Neural progenitor cell (in vitro differentiated cells): ENCODE measurements around the gene FUT2. TPM values are rescaled to one million over a fixed set of nuclear protein-coding genes. Genes with fewer than 3 reads are reported as not detected.

Experiments used
- DNase-seq: peaks from one replicate; pipeline ENCODE4 v3.0.0-alpha.2; 2016; ENCODE audit warnings: low spot score
- H2AFZ ChIP-seq: fragments of 200-600 bp; sonication (generic); replicated peaks from 2 replicates; pipeline ENCODE4 v1.6.1; 2016; ENCODE audit warnings: antibody characterized with exemption
- H3F3A ChIP-seq: fragments of 200-600 bp; sonication (generic); 2 replicates; pipeline ENCODE4 v1.6.1; 2016; ENCODE audit warnings: antibody characterized with exemption, low read depth
- H3K27ac ChIP-seq: fragments of 200-600 bp; sonication (generic); 2 replicates; pipeline ENCODE4 v1.5.1; 2016; ENCODE audit warnings: mild to moderate bottlenecking
- H3K27me3 ChIP-seq: fragments of 200-600 bp; sonication (generic); 2 replicates; pipeline ENCODE4 v1.6.1; 2016; ENCODE audit warnings: mild to moderate bottlenecking, moderate library complexity
- H3K36me3 ChIP-seq: fragments of 200-600 bp; sonication (generic); 2 replicates; pipeline ENCODE4 v1.5.1; 2016
- H3K4me1 ChIP-seq: fragments of 200-600 bp; sonication (generic); 2 replicates; pipeline ENCODE4 v1.6.1; 2016; ENCODE audit warnings: mixed run types
- H3K4me2 ChIP-seq: fragments of 200-600 bp; sonication (generic); 2 replicates; pipeline ENCODE4 v1.6.1; 2016
- H3K4me3 ChIP-seq: fragments of 200-600 bp; sonication (generic); 2 replicates; pipeline ENCODE4 v1.5.1; 2016
- H3K79me2 ChIP-seq: fragments of 200-600 bp; sonication (generic); 2 replicates; pipeline ENCODE4 v1.6.1; 2016; ENCODE audit warnings: low read depth
- H3K9ac ChIP-seq: fragments of 200-600 bp; sonication (generic); 2 replicates; pipeline ENCODE4 v1.6.1; 2016
- H3K9me3 ChIP-seq: fragments of 200-600 bp; sonication (generic); 2 replicates; pipeline ENCODE4 v1.5.1; 2016; ENCODE audit warnings: low read depth
- H4K20me1 ChIP-seq: fragments of 200-600 bp; sonication (generic); 2 replicates; pipeline ENCODE4 v1.6.1; 2016; ENCODE audit warnings: low read depth
- H3K27ac Mint-ChIP-seq: 3 replicates; pipeline ENCODE4 v1.8.0; 2021; ENCODE audit warnings: mixed read lengths
- H3K27me3 Mint-ChIP-seq: 2 replicates; pipeline ENCODE4 v1.8.0; 2022; ENCODE audit warnings: low read depth, mild to moderate bottlenecking, inconsistent platforms, moderate library complexity, mixed read lengths; ENCODE audit not compliant: insufficient read depth
- H3K36me3 Mint-ChIP-seq: 3 replicates; pipeline ENCODE4 v1.8.0; 2021; ENCODE audit warnings: mixed read lengths
- H3K4me1 Mint-ChIP-seq: 3 replicates; pipeline ENCODE4 v1.8.0; 2021; ENCODE audit warnings: mixed read lengths
- H3K4me3 Mint-ChIP-seq: 3 replicates; pipeline ENCODE4 v1.8.0; 2021; ENCODE audit warnings: mild to moderate bottlenecking, moderate library complexity, mixed read lengths
- H3K9me3 Mint-ChIP-seq: 3 replicates; pipeline ENCODE4 v1.8.0; 2020; ENCODE audit warnings: mixed read lengths
- CTCF ChIP-seq: fragments of 200-600 bp; sonication (generic); IDR thresholded peaks from 2 replicates; pipeline ENCODE4 v1.5.1; 2017; ENCODE audit warnings: antibody characterized with exemption, mild to moderate bottlenecking
- EZH2 ChIP-seq: fragments of 200-600 bp; sonication (generic); IDR thresholded peaks from 2 replicates; pipeline ENCODE4 v1.6.1; 2017; ENCODE audit warnings: antibody characterized with exemption, mild to moderate bottlenecking, moderate library complexity
- EZH2phosphoT487 ChIP-seq: fragments of 200-600 bp; sonication (generic); IDR thresholded peaks from 2 replicates; pipeline ENCODE4 v1.6.1; 2017; ENCODE audit warnings: antibody characterized with exemption
- total RNA-seq: library from RNA; depleted of rRNA; stranded (reverse); fragments of >200 nt; gene quantifications from 2 replicates; pipeline ENCODE4 v1.2.3, GENCODE V29; 2015; ENCODE audit warnings: low replicate concordance

The FUT2 gene
- total RNA-seq, 1 donor from 2014 or later: 0.09 TPM

GRCh38 chr19:48740164-48740972, 44.6 kb downstream of the FUT2 start, which contains the start of gene RASIP1:
RASIP1 (minus strand) TSS chr19:48740610; CDS start chr19:48740282, 328 bp downstream.
- Histone ChIP-seq H3F3A (peaks cover 39% of the 10 kb centered on the region), H3K9ac (no peak within 1 kb of the TSS), H4K20me1 (peaks cover 3% of the 10 kb centered on the region), H3K36me3 (no peaks in the 10 kb centered on the region), H3K9me3 (no peaks in the 10 kb centered on the region), H3K4me2 (peak within 1 kb of the TSS; percentile 99), H3K27me3 (peaks cover 27% of the 10 kb centered on the region), H3K27ac (no peak within 1 kb of the TSS), H2AFZ (peak within 1 kb of the TSS; percentile 89), H3K79me2 (no peaks in the 10 kb centered on the region), H3K4me1 (peaks cover 17% of the 10 kb centered on the region), H3K4me3 (peak within 1 kb of the TSS; percentile 70)
- Mint-ChIP-seq H3K4me3 (peak within 1 kb of the TSS; percentile 76), H3K9me3 (peaks cover 2% of the 10 kb centered on the region), H3K36me3 (no peaks in the 10 kb centered on the region), H3K4me1 (peaks cover 26% of the 10 kb centered on the region), H3K27ac (no peak within 1 kb of the TSS), H3K27me3 (peaks cover 15% of the 10 kb centered on the region)
- no peak for TF ChIP-seq EZH2phosphoT487
- TF ChIP-seq EZH2: no peak
- TF ChIP-seq CTCF: no peak
- DNase-seq: peak; percentile 11

GRCh38 chr19:48741129-48741999, 45.6 kb downstream of the FUT2 start:
- H3K4me3 ChIP-seq: no peak overlapping the region
- peaks cover 29% of the 10 kb centered on the region for H3K4me1 Mint-ChIP-seq
- no peak overlapping the region for H3K4me2 ChIP-seq
- H3K9me3 ChIP-seq: no peaks in the 10 kb centered on the region
- peaks cover 27% of the 10 kb centered on the region for H3K27me3 ChIP-seq
- peaks cover 7% of the 10 kb centered on the region for H3K9me3 Mint-ChIP-seq
- H4K20me1 ChIP-seq: peaks cover 3% of the 10 kb centered on the region
- no peaks in the 10 kb centered on the region for H3K36me3 ChIP-seq
- DNase-seq: peak; percentile 71
- no peak overlapping the region for H3K27ac ChIP-seq
- H3K79me2 ChIP-seq: no peaks in the 10 kb centered on the region
- no peak overlapping the region for H3K27ac Mint-ChIP-seq
- H2AFZ ChIP-seq: peak overlapping the region; percentile 32
- peaks cover 17% of the 10 kb centered on the region for H3K4me1 ChIP-seq
- H3K27me3 Mint-ChIP-seq: peaks cover 24% of the 10 kb centered on the region
- no peak for TF ChIP-seq CTCF
- TF ChIP-seq EZH2phosphoT487: no peak
- TF ChIP-seq EZH2: no peak
- H3F3A ChIP-seq: peaks cover 46% of the 10 kb centered on the region
- H3K9ac ChIP-seq: no peak overlapping the region
- H3K4me3 Mint-ChIP-seq: peak overlapping the region; percentile 46
- peaks cover 4% of the 10 kb centered on the region for H3K36me3 Mint-ChIP-seq

GRCh38 chr19:48742096-48742495, 46.3 kb downstream of the FUT2 start:
- Histone ChIP-seq H3F3A (peaks cover 42% of the 10 kb centered on the region), H3K4me3 (no peak overlapping the region), H3K9me3 (no peaks in the 10 kb centered on the region), H3K36me3 (no peaks in the 10 kb centered on the region), H3K4me1 (peaks cover 17% of the 10 kb centered on the region), H4K20me1 (peaks cover 3% of the 10 kb centered on the region), H2AFZ (no peak overlapping the region), H3K4me2 (no peak overlapping the region), H3K27ac (no peak overlapping the region), H3K79me2 (no peaks in the 10 kb centered on the region), H3K27me3 (peaks cover 27% of the 10 kb centered on the region), H3K9ac (no peak overlapping the region)
- peaks cover 24% of the 10 kb centered on the region for H3K27me3 Mint-ChIP-seq
- H3K4me3 Mint-ChIP-seq: no peak overlapping the region
- H3K36me3 Mint-ChIP-seq: peaks cover 4% of the 10 kb centered on the region
- no peak overlapping the region for H3K27ac Mint-ChIP-seq
- H3K9me3 Mint-ChIP-seq: peaks cover 7% of the 10 kb centered on the region
- H3K4me1 Mint-ChIP-seq: peaks cover 28% of the 10 kb centered on the region
- TF ChIP-seq CTCF: no peak
- no peak for TF ChIP-seq EZH2phosphoT487
- TF ChIP-seq EZH2: no peak
- DNase-seq: no peak
